HEK293 (cell line): ENCODE data around the gene RNF144A.

ENCODE experiments used
- CTCF ChIA-PET: fragments of 350-600 bp; formaldehyde crosslinking; extraction: SDS; loops from one replicate; lab custom pipeline; 2021; ENCODE audit warnings: antibody characterized with exemption; lab: Yijun Ruan, JAX
- POLR2A ChIA-PET: fragments of 300-600 bp; formaldehyde crosslinking; extraction: SDS; loops from one replicate; lab custom pipeline; 2020; ENCODE audit warnings: antibody characterized with exemption, inconsistent platforms; lab: Yijun Ruan, JAX
- H3K27ac ChIP-seq: fragments of 200-500 bp; sonication (Bioruptor generic); 2 replicates; pipeline ENCODE4 v1.5.1; 2014; ENCODE audit warnings: low read depth, low read length, control low read depth, inconsistent platforms; ENCODE audit errors: extremely low read depth
- H3K36me3 ChIP-seq, 2 experiments: fragments of 200-500 bp in 1 of 2; sonication (Bioruptor generic) in 1 of 2; 1 replicate in 1 of 2; 2 replicates in 1 of 2; pipeline ENCODE4 v1.5.1; 2014 to 2017; ENCODE audit warnings: inconsistent platforms in 2 of 2, low read length in 2 of 2; ENCODE audit not compliant: control insufficient read depth in 2 of 2, insufficient read depth in 1 of 2
- H3K4me1 ChIP-seq: fragments of 200-500 bp; sonication (Bioruptor generic); 2 replicates; pipeline ENCODE4 v1.5.1; 2014; ENCODE audit warnings: mild to moderate bottlenecking, low read length, inconsistent platforms; ENCODE audit not compliant: control insufficient read depth, insufficient read depth
- H3K4me3 ChIP-seq: 2 replicates; pipeline ENCODE4 v1.5.1; 2011; ENCODE audit warnings: low read depth, mild to moderate bottlenecking, control low read depth, low read length, moderate library complexity
- H3K9me3 ChIP-seq: fragments of 200-500 bp; sonication (Bioruptor generic); 2 replicates; pipeline ENCODE4 v1.5.1; 2014; ENCODE audit warnings: low read depth, low read length, inconsistent platforms; ENCODE audit not compliant: control insufficient read depth, insufficient read depth
- EGR2 ChIP-seq: fragments of 450-650 bp; formaldehyde crosslinking; IDR thresholded peaks from 2 replicates; pipeline ENCODE4 v1.5.1; 2016; ENCODE audit warnings: low read depth, missing biosample characterization, missing genetic modification characterization
- HOXC10 ChIP-seq: sonication (generic); formaldehyde crosslinking; IDR thresholded peaks from 2 replicates; pipeline ENCODE4 v1.8.1; 2023; ENCODE audit warnings: mild to moderate bottlenecking, missing genetic modification reagents
- KLF8 ChIP-seq: fragments of 450-650 bp; formaldehyde crosslinking; IDR thresholded peaks from 2 replicates; pipeline ENCODE4 v1.5.1; 2016; ENCODE audit warnings: missing biosample characterization, missing genetic modification characterization
- MYNN ChIP-seq: fragments of 450-650 bp; formaldehyde crosslinking; IDR thresholded peaks from 2 replicates; pipeline ENCODE4 v1.5.1; 2016; ENCODE audit warnings: missing biosample characterization, missing genetic modification characterization, borderline replicate concordance
- MZF1 ChIP-seq: fragments of 450-650 bp; formaldehyde crosslinking; IDR thresholded peaks from 2 replicates; pipeline ENCODE4 v1.5.1; 2017; ENCODE audit warnings: missing biosample characterization, missing genetic modification characterization, borderline replicate concordance
- PATZ1 ChIP-seq: fragments of 450-650 bp; formaldehyde crosslinking; IDR thresholded peaks from 2 replicates; pipeline ENCODE4 v1.5.1; 2016; ENCODE audit warnings: missing biosample characterization, missing genetic modification characterization
- SETDB1 ChIP-seq: IDR thresholded peaks from one replicate; pipeline ENCODE4 v1.6.1; 2017; ENCODE audit warnings: mild to moderate bottlenecking, low read length, moderate library complexity, mixed read lengths; ENCODE audit not compliant: insufficient read length
- SP7 ChIP-seq: fragments of 450-650 bp; formaldehyde crosslinking; IDR thresholded peaks from 2 replicates; pipeline ENCODE4 v1.5.1; 2016; ENCODE audit warnings: missing biosample characterization, missing genetic modification characterization
- YY2 ChIP-seq: fragments of 450-650 bp; formaldehyde crosslinking; IDR thresholded peaks from 2 replicates; pipeline ENCODE4 v1.5.1; 2016; ENCODE audit warnings: missing biosample characterization, missing genetic modification characterization
- ZBTB20 ChIP-seq: fragments of 450-650 bp; formaldehyde crosslinking; IDR thresholded peaks from 2 replicates; pipeline ENCODE4 v1.5.1; 2016; ENCODE audit warnings: missing biosample characterization, missing genetic modification characterization
- ZNF112 ChIP-seq: fragments of 450-650 bp; formaldehyde crosslinking; IDR thresholded peaks from 2 replicates; pipeline ENCODE4 v1.5.0; 2017; ENCODE audit warnings: missing biosample characterization, missing genetic modification characterization
- ZNF221 ChIP-seq: fragments of 450-650 bp; formaldehyde crosslinking; IDR thresholded peaks from 2 replicates; pipeline ENCODE4 v1.5.1; 2017; ENCODE audit warnings: missing biosample characterization, missing genetic modification characterization, borderline replicate concordance
- ZNF23 ChIP-seq: fragments of 450-650 bp; formaldehyde crosslinking; IDR thresholded peaks from 2 replicates; pipeline ENCODE4 v1.5.1; 2016; ENCODE audit warnings: missing biosample characterization, missing genetic modification characterization, borderline replicate concordance
- ZNF248 ChIP-seq: fragments of 450-650 bp; formaldehyde crosslinking; IDR thresholded peaks from 2 replicates; pipeline ENCODE4 v1.5.1; 2017; ENCODE audit warnings: missing biosample characterization, missing genetic modification characterization
- ZNF391 ChIP-seq: fragments of 450-650 bp; formaldehyde crosslinking; IDR thresholded peaks from 2 replicates; pipeline ENCODE4 v1.5.1; 2016; ENCODE audit warnings: low read depth, missing biosample characterization, missing genetic modification characterization, borderline replicate concordance
- ZNF416 ChIP-seq: fragments of 450-650 bp; formaldehyde crosslinking; IDR thresholded peaks from 2 replicates; pipeline ENCODE4 v1.5.1; 2016; ENCODE audit warnings: missing biosample characterization, missing genetic modification characterization
- ZNF433 ChIP-seq: fragments of 450-650 bp; formaldehyde crosslinking; IDR thresholded peaks from 2 replicates; pipeline ENCODE4 v1.5.1; 2016; ENCODE audit warnings: missing biosample characterization, missing genetic modification characterization, low read depth
- ZNF544 ChIP-seq: fragments of 450-650 bp; formaldehyde crosslinking; IDR thresholded peaks from 2 replicates; pipeline ENCODE4 v1.5.0; 2017; ENCODE audit warnings: missing biosample characterization, missing genetic modification characterization
- ZNF571 ChIP-seq: fragments of 450-650 bp; formaldehyde crosslinking; IDR thresholded peaks from 2 replicates; pipeline ENCODE4 v1.5.0; 2017; ENCODE audit warnings: missing biosample characterization, missing genetic modification characterization
- ZNF600 ChIP-seq: fragments of 450-650 bp; formaldehyde crosslinking; IDR thresholded peaks from 2 replicates; pipeline ENCODE4 v1.5.1; 2016; ENCODE audit warnings: missing biosample characterization, missing genetic modification characterization
- ZNF621 ChIP-seq: fragments of 450-650 bp; formaldehyde crosslinking; IDR thresholded peaks from 2 replicates; pipeline ENCODE4 v1.5.1; 2017; ENCODE audit warnings: missing biosample characterization, missing genetic modification characterization
- ZNF624 ChIP-seq: fragments of 450-650 bp; formaldehyde crosslinking; IDR thresholded peaks from 2 replicates; pipeline ENCODE4 v1.5.1; 2017; ENCODE audit warnings: missing biosample characterization, missing genetic modification characterization
- ZNF654 ChIP-seq: fragments of 450-650 bp; formaldehyde crosslinking; IDR thresholded peaks from 2 replicates; pipeline ENCODE4 v1.5.1; 2016; ENCODE audit warnings: low read depth, missing biosample characterization, missing genetic modification characterization
- ZNF677 ChIP-seq: fragments of 450-650 bp; IDR thresholded peaks from 2 replicates; pipeline ENCODE4 v1.5.0; 2018; ENCODE audit warnings: missing biosample characterization, mild to moderate bottlenecking, missing genetic modification characterization, moderate library complexity
- ZXDB ChIP-seq: fragments of 450-650 bp; formaldehyde crosslinking; IDR thresholded peaks from 2 replicates; pipeline ENCODE4 v1.5.1; 2016; ENCODE audit warnings: missing biosample characterization, missing genetic modification characterization
- TF ChIP-seq, protein P1 (sequence below): fragments of 450-650 bp; formaldehyde crosslinking; IDR thresholded peaks from 2 replicates; pipeline ENCODE4 v1.5.0; 2017; ENCODE audit warnings: missing biosample characterization, missing genetic modification characterization, borderline replicate concordance
- TF ChIP-seq, protein P2 (sequence below): fragments of 450-650 bp; formaldehyde crosslinking; IDR thresholded peaks from 2 replicates; pipeline ENCODE4; 2016; ENCODE audit warnings: missing biosample characterization, missing genetic modification characterization

The RNF144A gene

GRCh38 chr2:6978991-6979390 is 61.8 kb downstream of the RNF144A start:
- Histone ChIP-seq H3K9me3 (no peaks in the 10 kb centered on the region), H3K36me3 (no peaks in the 10 kb centered on the region), H3K4me3 (no peak overlapping the region), H3K27ac (no peak overlapping the region)
- POLR2A ChIA-PET = no interaction called here
- TF ChIP-seq HOXC10 (CRISPR knock-in tag) (no peak), ZNF544 (tag by site-specific recombination) (no peak), ZNF677 (no peak), ZNF391 (tag by site-specific recombination) (no peak), EGR2 (tag by site-specific recombination) (no peak), ZNF654 (tag by site-specific recombination) (no peak), ZNF23 (tag by site-specific recombination) (no peak), YY2 (tag by site-specific recombination) (no peak), KLF8 (tag by site-specific recombination) (no peak), ZNF112 (tag by site-specific recombination) (no peak), ZNF600 (tag by site-specific recombination) (no peak)
- TF ChIP-seq, all 188 proteins: peak for 0
- CTCF ChIA-PET = no interaction called here
- H3K4me1 ChIP-seq = no peaks in the 10 kb centered on the region; the same call in 1 of the 2 replicates

- ChIA-PET POLR2A (no interaction called here), CTCF (interaction anchor here (1.3 kb wide), 1 partner anchor 32 kb away, joined by 3 read pairs; no protein-coding TSS in a partner anchor)
- Histone ChIP-seq H3K4me1 (0 out of 2 replicates have a peak, but pooled peaks cover 5% of the 10 kb centered on the region), H3K9me3 (no peaks in the 10 kb centered on the region), H3K4me3 (no peak overlapping the region), H3K27ac (no peak overlapping the region), H3K36me3 (no peaks in the 10 kb centered on the region)
- TF ChIP-seq ZNF221 (no peak), ZBTB20 (tag by site-specific recombination) (no peak), ZXDB (no peak), MZF1 (no peak), ZNF248 (no peak), PATZ1 (tag by site-specific recombination) (no peak), ZNF624 (no peak), ZNF621 (tag by site-specific recombination) (no peak), ZNF433 (tag by site-specific recombination) (no peak), MYNN (tag by site-specific recombination) (no peak), SP7 (tag by site-specific recombination) (no peak), ZNF416 (tag by site-specific recombination) (no peak), SETDB1 (no peak), ZNF571 (tag by site-specific recombination) (no peak)
- TF ChIP-seq, protein P1, sequence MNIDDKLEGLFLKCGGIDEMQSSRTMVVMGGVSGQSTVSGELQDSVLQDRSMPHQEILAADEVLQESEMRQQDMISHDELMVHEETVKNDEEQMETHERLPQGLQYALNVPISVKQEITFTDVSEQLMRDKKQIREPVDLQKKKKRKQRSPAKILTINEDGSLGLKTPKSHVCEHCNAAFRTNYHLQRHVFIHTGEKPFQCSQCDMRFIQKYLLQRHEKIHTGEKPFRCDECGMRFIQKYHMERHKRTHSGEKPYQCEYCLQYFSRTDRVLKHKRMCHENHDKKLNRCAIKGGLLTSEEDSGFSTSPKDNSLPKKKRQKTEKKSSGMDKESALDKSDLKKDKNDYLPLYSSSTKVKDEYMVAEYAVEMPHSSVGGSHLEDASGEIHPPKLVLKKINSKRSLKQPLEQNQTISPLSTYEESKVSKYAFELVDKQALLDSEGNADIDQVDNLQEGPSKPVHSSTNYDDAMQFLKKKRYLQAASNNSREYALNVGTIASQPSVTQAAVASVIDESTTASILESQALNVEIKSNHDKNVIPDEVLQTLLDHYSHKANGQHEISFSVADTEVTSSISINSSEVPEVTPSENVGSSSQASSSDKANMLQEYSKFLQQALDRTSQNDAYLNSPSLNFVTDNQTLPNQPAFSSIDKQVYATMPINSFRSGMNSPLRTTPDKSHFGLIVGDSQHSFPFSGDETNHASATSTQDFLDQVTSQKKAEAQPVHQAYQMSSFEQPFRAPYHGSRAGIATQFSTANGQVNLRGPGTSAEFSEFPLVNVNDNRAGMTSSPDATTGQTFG (tag by site-specific recombination) = no peak
- TF ChIP-seq, protein P2, sequence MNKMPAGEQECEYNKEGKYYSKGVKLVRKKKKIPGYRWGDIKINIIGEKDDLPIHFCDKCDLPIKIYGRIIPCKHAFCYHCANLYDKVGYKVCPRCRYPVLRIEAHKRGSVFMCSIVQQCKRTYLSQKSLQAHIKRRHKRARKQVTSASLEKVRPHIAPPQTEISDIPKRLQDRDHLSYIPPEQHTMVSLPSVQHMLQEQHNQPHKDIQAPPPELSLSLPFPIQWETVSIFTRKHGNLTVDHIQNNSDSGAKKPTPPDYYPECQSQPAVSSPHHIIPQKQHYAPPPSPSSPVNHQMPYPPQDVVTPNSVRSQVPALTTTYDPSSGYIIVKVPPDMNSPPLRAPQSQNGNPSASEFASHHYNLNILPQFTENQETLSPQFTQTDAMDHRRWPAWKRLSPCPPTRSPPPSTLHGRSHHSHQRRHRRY (tag by site-specific recombination) = no peak
These were observed 65.2 kb downstream of the RNF144A start for GRCh38 chr2:6982449-6982848.
